GM18505 (cell line): ENCODE results near the gene NEMP1.
"Not testable (repeated sequence)": the region's sequence is repeated elsewhere in the genome, so short reads cannot be mapped to it uniquely, and the experiment has no call there.

Experiments used
- ATAC-seq: cut with Tn5 transposase; IDR thresholded peaks from one replicate; pipeline ENCODE4 v1.9.1; 2021; ENCODE audit not compliant: unreplicated experiment
- POLR2A ChIP-seq: IDR thresholded peaks from 4 replicates; pipeline ENCODE4 v1.6.1; 2011; ENCODE audit warnings: borderline replicate concordance; ENCODE audit not compliant: insufficient read depth, insufficient read length; ENCODE audit errors: extremely low read depth

NEMP1 gene

DNA sequence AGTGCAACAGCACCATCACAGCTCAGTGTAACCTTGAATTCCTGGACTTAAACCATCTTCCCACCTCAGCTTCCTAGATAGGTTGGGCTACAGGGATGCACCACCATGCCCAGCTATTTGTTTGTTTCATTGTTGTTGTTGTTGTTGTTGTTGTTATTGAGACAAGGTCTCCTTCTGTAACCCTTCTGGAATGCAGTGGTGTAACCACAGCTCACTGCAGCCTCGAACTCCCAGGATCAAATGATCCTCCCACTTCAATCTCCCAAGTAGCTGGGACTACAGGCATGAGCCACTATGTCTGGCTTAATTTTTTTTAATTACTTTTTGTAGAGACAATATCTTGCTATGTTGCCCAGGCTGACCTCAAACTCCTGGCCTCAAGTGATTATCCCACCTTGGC lies 1.2 kb upstream of the NEMP1 start:
- ATAC-seq = no peak
- no peak for TF ChIP-seq POLR2A

DNA sequence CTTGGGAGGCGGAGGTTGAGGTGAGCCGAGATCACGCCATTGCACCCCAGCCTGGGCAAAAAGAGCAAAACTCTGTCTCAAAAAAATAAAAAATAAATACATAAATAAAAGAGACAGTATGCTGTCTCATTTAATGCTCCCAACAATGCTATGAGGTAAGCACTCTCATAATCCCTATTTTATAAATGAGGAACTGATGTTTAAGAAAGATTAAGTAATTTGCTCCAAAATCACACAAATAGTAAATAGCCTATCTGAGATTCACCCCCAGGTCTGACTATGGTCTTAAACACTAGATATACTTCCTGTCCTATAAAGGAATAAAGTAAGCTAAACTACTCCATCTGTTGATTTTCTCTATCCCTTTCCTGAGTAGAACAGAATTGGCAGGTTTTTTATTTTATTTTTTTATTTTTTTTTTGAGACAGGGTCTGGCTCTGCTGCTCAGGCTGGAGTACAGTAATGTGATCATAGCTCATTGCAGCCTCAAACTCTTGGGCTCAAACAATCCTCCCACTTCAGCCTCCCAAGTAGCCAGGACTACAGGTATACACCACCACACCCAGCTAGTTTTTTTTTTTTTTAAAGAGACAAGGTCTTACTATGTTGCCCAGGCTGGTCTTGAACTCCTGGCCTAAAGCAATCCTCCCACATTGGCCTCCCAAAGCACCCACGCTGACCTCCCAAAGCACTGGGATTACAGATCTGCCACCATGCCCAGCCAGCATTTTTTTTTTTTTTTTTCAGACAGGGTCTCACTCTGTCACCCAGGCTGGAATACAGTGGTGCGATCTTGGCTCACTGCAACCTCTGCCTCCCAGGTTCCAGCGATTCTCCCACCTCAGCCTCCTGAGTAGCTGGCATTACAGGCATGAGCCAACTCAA lies 4.8 kb downstream of the NEMP1 start:
- not testable (repeated sequence) for ATAC-seq

DNA sequence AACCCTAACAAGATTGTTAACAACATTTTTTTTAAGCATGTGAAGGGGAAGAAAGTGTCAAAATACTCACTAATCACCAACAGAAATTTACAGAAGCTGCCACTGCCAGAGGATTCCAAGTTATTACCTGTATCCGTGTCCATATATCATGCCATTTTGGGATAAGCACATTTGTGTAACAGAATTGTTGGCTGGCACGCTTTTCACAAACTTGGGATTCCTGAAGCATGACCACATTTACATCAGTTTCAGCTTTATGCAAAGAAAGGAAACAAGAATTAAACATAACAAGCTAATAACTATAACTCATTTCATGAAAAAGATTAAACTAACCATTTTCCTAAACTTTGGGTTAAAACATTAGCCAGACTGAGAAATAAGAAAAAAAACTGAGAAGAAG lies 5.9 kb downstream of the NEMP1 start:
- no peak for ATAC-seq
- TF ChIP-seq POLR2A = no peak

- ATAC-seq = no peak
- no peak for TF ChIP-seq POLR2A
These were observed 9.1 kb downstream of the NEMP1 start for GRCh38 chr12:57069523-57069922.

DNA sequence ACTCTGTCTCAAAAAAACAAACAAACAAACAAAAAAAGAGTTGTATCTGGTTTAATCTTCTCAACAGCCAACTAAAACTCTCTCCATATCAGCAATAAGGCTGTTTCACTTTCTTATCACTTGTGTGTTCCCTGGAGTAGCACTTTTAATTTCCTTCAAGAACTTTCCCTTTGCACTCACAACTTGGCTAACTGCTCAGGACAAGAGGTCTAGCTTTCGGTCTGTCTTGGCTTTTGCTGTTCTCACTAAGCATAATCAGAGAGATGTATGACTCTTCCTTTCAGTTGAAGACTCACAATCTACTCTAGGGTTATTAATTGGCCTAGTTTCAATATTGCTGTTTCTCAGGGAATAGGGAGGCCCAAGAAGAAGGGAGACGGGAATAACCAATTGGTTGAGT lies 12.3 kb downstream of the NEMP1 start:
- ATAC-seq = no peak
- TF ChIP-seq POLR2A = no peak

- ATAC-seq = peak; percentile 84
- no peak for TF ChIP-seq POLR2A
These were observed 14.5 kb downstream of the NEMP1 start for GRCh38 chr12:57063991-57064685.

- ATAC-seq = no peak
- no peak for TF ChIP-seq POLR2A
These were observed 20.1 kb downstream of the NEMP1 start for GRCh38 chr12:57058454-57058853.

DNA sequence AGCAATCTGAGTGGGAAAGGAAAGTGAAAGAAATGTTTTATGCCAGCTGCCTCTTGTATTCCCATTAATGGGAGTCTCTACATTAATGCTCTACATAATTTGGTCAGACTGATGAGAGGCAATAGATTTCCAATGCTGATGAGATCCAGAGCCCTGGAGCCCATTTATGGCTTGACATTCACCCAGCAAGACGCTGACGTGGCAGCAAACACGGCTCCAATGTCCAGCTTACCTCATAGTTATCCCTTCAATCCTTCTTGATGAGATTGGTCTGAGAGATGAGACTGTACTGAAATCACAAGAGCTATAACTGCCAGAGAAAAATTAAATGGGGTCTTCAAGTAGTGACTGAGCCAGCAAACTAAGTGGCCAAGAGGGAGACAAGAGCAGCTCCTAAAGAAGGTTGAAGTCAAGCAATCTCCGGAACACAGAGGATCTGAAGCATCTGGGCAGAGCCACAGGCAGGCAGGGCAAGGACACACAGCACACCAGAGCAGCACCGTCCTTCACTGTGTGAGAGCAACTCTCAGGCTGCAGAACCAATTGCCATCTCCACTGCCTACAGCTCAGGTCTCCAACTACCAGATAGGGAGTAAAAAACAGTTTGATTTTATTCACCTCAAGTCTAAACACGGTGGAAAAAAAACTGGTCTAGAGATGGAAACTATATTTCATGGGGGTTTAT lies 21.4 kb downstream of the NEMP1 start:
- ATAC-seq = no peak
- no peak for TF ChIP-seq POLR2A

DNA sequence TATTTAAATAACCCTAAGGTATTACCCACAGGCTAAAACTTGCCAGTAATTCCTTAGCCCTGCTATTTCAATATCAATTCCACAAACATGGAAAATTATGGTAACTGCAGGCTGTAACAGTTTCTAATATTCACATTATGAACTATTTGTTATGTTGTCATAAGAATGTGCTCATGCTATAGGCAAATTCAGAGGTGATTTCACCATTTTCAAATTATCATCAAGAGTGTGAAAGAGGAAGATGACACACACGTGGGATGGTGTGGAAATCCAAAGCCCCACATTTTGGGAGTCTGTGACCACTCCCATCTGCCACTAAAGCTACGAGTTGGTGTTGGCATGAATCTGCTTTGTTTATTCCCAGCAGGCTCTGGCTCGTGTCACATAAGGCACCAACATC lies 22.8 kb downstream of the NEMP1 start:
- ATAC-seq = no peak
- TF ChIP-seq POLR2A = no peak

DNA sequence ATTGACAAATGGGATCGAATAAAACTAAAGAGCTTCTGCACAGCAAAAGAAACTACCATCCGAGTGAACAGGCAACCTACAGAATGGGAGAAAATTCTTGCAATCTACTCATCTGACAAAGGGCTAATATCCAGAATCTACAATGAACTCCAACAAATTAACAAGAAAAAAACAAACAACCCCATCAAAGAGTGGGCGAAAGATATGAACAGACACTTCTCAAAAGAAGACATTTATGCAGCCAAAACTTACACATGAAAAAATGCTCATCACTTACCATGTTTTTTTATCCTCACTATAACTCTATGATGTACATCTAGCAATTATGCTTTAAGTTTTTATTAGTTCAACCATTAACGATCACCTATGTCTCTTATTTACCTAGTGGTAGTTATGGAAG lies 24.7 kb downstream of the NEMP1 start:
- not testable (repeated sequence) for ATAC-seq

- ATAC-seq = not testable (repeated sequence)
These were observed 25.4 kb downstream of the NEMP1 start for GRCh38 chr12:57053146-57053545.

GRCh38 chr12:57051011-57051410 lies 27.6 kb downstream of the NEMP1 start:
- ATAC-seq = no peak
- TF ChIP-seq POLR2A = no peak

- no peak for ATAC-seq
- no peak for TF ChIP-seq POLR2A
These were observed 28.7 kb downstream of the NEMP1 start, which contains the start of gene MYO1A for GRCh38 chr12:57049890-57050289. Gene MYO1A, minus strand, starts transcription at chr12:57050129. Its CDS starts 1,806 bp downstream, at chr12:57048323.

DNA sequence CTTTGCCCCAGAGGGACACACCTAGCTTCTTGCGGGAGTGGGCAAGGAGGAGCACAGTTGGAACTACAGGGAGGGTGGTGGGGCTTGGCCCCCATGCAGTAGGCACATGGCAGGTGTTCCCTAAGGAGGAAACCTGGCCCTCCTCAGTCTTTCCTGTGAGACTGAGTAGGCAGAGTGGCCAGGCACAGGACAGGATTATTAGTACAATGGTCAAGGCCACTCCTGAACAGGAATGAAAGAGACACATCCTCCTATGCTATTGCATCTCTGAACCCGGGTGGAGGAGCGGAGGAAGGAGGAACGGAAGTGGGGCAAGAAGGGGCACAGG lies 29.5 kb downstream of the NEMP1 start:
- TF ChIP-seq POLR2A = no peak
- ATAC-seq = no peak

DNA sequence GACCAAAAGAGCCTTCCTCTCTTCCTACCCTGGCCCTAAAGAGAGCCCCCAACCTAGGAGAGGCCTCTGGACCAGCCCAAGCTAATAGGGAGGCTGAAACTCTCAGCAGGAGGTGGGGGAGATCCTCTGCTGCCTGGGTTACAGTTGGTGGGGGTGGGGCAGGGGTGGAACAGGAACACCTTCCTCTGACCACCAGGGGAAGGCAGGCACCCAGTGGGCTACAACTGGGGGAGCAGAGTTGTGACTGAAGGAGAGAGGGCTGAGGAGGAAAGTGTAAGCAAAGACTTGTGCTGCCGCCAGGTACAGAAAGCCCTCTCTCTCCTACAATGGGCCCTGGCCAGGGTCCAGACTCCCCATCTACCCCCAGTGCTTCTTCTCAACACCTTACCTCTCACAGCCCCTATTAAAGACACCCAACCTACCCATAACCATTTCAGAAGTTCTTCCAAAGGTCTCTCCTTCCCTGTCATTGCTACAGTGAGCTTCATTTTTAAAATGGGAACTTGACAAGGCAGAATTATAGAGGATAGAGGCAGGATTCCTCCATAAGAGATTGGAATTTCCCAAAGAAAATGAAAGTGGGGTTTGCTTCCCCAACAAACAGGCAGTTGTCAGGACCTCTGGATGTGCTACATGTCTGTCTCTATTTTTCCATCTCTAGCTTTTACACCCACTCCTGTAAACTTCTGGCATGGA lies 30.0 kb downstream of the NEMP1 start:
- no peak for ATAC-seq
- TF ChIP-seq POLR2A = no peak
